KMS-11 (cell line): ENCODE data around the gene VAC14.

Experiments used
- H2AFZ ChIP-seq: fragments of 200-600 bp; sonication (generic); 2 replicates; pipeline ENCODE4 v1.6.1; 2016; ENCODE audit warnings: antibody characterized with exemption, mixed run types, low read depth
- H3K27ac ChIP-seq: fragments of 200-600 bp; sonication (generic); 2 replicates; pipeline ENCODE4 v1.6.1; 2016; ENCODE audit warnings: mild to moderate bottlenecking, mixed run types
- H3K27me3 ChIP-seq: fragments of 200-600 bp; sonication (generic); 2 replicates; pipeline ENCODE4 v1.6.1; 2017; ENCODE audit warnings: mild to moderate bottlenecking, low read depth, mixed run types, moderate library complexity; ENCODE audit not compliant: insufficient read depth
- H3K36me3 ChIP-seq: fragments of 200-600 bp; sonication (generic); 2 replicates; pipeline ENCODE4 v1.6.1; 2017; ENCODE audit warnings: mild to moderate bottlenecking, mixed run types; ENCODE audit not compliant: insufficient read depth
- H3K4me1 ChIP-seq: fragments of 200-600 bp; sonication (generic); 2 replicates; pipeline ENCODE4 v1.6.1; 2016; ENCODE audit warnings: mild to moderate bottlenecking, low read depth, mixed run types; ENCODE audit not compliant: poor library complexity, severe bottlenecking
- H3K4me2 ChIP-seq: fragments of 200-600 bp; sonication (generic); 2 replicates; pipeline ENCODE4 v1.7.0; 2016; ENCODE audit warnings: mild to moderate bottlenecking, mixed run types
- H3K4me3 ChIP-seq: fragments of 200-600 bp; sonication (generic); IDR thresholded peaks from 2 replicates; pipeline ENCODE4 v1.6.1; 2017; ENCODE audit warnings: low read depth, low read length, mixed read lengths; ENCODE audit not compliant: insufficient read depth
- H3K79me2 ChIP-seq: fragments of 200-600 bp; sonication (generic); 2 replicates; pipeline ENCODE4 v1.6.1; 2016; ENCODE audit warnings: low read depth, mixed run types; ENCODE audit not compliant: insufficient read depth
- H3K9ac ChIP-seq: fragments of 200-600 bp; sonication (generic); 2 replicates; pipeline ENCODE4 v1.6.1; 2016; ENCODE audit warnings: mild to moderate bottlenecking, mixed run types
- H4K20me1 ChIP-seq: fragments of 200-600 bp; sonication (generic); 2 replicates; pipeline ENCODE4 v1.6.1; 2016; ENCODE audit warnings: mild to moderate bottlenecking, mixed run types; ENCODE audit not compliant: insufficient read depth
- CTCF ChIP-seq: fragments of 200-600 bp; sonication (generic); conservative IDR thresholded peaks from 2 replicates; pipeline ENCODE4 v1.6.1; 2017; ENCODE audit warnings: low read depth, mild to moderate bottlenecking, antibody characterized with exemption, low read length, moderate library complexity, mixed read lengths

Gene VAC14

GRCh38 chr16:70804153-70804733 is 3.3 kb upstream of the VAC14 start:
- Histone ChIP-seq H3K9ac (no peak overlapping the region), H2AFZ (no peak overlapping the region), H3K27ac (no peak overlapping the region)

GRCh38 chr16:70803319-70803718 is 2.4 kb upstream of the VAC14 start:
- no peaks in the 10 kb centered on the region for H3K36me3 ChIP-seq
- peaks cover 23% of the 10 kb centered on the region for H3K79me2 ChIP-seq
- TF ChIP-seq CTCF = no peak
- H3K4me2 ChIP-seq = no peak overlapping the region
- H4K20me1 ChIP-seq = no peaks in the 10 kb centered on the region
- H2AFZ ChIP-seq = no peak overlapping the region
- peaks cover 24% of the 10 kb centered on the region for H3K4me1 ChIP-seq
- H3K4me3 ChIP-seq = no peak overlapping the region
- no peak overlapping the region for H3K27ac ChIP-seq
- H3K9ac ChIP-seq = no peak overlapping the region
- H3K27me3 ChIP-seq = no peaks in the 10 kb centered on the region

More at GRCh38 chr16:70804153-70804733, 3.3 kb upstream of the VAC14 start:
- peaks cover 19% of the 10 kb centered on the region for H3K4me1 ChIP-seq
- H3K4me2 ChIP-seq = no peak overlapping the region
- H3K27me3 ChIP-seq = no peaks in the 10 kb centered on the region
- no peak for TF ChIP-seq CTCF
- H3K4me3 ChIP-seq = no peak overlapping the region
- no peaks in the 10 kb centered on the region for H3K36me3 ChIP-seq
- H3K79me2 ChIP-seq = peaks cover 13% of the 10 kb centered on the region
- no peaks in the 10 kb centered on the region for H4K20me1 ChIP-seq

- TF ChIP-seq CTCF = no peak
- Histone ChIP-seq H3K27ac (no peak overlapping the region), H4K20me1 (no peaks in the 10 kb centered on the region), H3K79me2 (peaks cover 36% of the 10 kb centered on the region), H3K4me2 (peak overlapping the region; percentile 30), H2AFZ (peak overlapping the region; percentile 69; the same call in 1 of the 2 replicates), H3K36me3 (no peaks in the 10 kb centered on the region), H3K9ac (no peak overlapping the region), H3K4me3 (no peak overlapping the region), H3K4me1 (peaks cover 32% of the 10 kb centered on the region), H3K27me3 (no peaks in the 10 kb centered on the region)
Observed at GRCh38 chr16:70801611-70802010, 653 bp upstream of the VAC14 start.

GRCh38 chr16:70800311-70800710 is 647 bp downstream of the VAC14 start:
- Histone ChIP-seq H3K9ac (peak overlapping the region; percentile 88), H2AFZ (peak overlapping the region; percentile 69), H3K36me3 (no peaks in the 10 kb centered on the region), H3K79me2 (peaks cover 42% of the 10 kb centered on the region), H3K27ac (peak overlapping the region; percentile 63), H3K4me1 (peaks cover 41% of the 10 kb centered on the region), H4K20me1 (no peaks in the 10 kb centered on the region), H3K27me3 (no peaks in the 10 kb centered on the region), H3K4me2 (peak overlapping the region; percentile 62), H3K4me3 (peak overlapping the region; percentile 49)
- no peak for TF ChIP-seq CTCF
